T-helper 2 cell treated with Interferon-gamma antibody and Interleukin-4, amounts not matched to agents 5 μg/mL and 100 μg/mL, for 36 hours (primary cell): Measurements from ENCODE around the gene NIPSNAP3A.

Source experiments
- DNase-seq: peaks from one replicate; pipeline ENCODE4 v3.0.0; 2021; ENCODE audit warnings: low spot score
- H3K27ac Mint-ChIP-seq: one replicate; pipeline ENCODE4 v1.8.0; 2021; ENCODE audit warnings: mild to moderate bottlenecking, mixed read lengths
- H3K27me3 Mint-ChIP-seq: one replicate; pipeline ENCODE4 v1.8.0; 2021; ENCODE audit warnings: low read depth, mixed read lengths
- H3K36me3 Mint-ChIP-seq: one replicate; pipeline ENCODE4 v1.8.0; 2021; ENCODE audit warnings: low read depth, mixed read lengths
- H3K4me1 Mint-ChIP-seq: one replicate; pipeline ENCODE4 v1.8.0; 2021; ENCODE audit warnings: low read depth, mixed read lengths
- H3K4me3 Mint-ChIP-seq: one replicate; pipeline ENCODE4 v1.8.0; 2022; ENCODE audit warnings: mild to moderate bottlenecking, moderate library complexity, mixed read lengths
- H3K9me3 Mint-ChIP-seq: one replicate; pipeline ENCODE4 v1.8.0; 2021; ENCODE audit warnings: mixed read lengths

Gene NIPSNAP3A

DNA sequence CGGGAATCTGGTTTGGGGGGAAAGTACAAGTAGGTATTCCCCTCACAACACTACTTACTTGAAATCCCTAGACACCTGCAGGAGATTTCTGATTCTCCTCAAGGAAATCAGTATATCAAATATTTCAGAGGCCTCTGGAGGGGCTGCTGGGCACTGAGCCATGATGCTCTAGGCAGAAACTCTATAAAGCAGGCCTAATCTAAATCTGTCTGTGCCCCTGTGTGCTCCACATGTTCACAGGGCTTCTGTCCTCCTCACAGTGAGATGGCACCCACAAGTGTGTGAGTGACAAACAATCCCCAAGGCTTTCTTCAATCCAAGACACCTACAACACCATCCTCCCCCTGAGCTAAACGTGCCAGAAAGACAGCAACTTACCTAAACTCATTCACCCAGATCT is 55.4 kb downstream of the NIPSNAP3A start:
- Mint-ChIP-seq H3K27ac (no peak overlapping the region), H3K4me1 (no peaks in the 10 kb centered on the region), H3K4me3 (no peak overlapping the region), H3K9me3 (no peaks in the 10 kb centered on the region), H3K27me3 (no peaks in the 10 kb centered on the region), H3K36me3 (no peaks in the 10 kb centered on the region)
- no peak for DNase-seq

DNA sequence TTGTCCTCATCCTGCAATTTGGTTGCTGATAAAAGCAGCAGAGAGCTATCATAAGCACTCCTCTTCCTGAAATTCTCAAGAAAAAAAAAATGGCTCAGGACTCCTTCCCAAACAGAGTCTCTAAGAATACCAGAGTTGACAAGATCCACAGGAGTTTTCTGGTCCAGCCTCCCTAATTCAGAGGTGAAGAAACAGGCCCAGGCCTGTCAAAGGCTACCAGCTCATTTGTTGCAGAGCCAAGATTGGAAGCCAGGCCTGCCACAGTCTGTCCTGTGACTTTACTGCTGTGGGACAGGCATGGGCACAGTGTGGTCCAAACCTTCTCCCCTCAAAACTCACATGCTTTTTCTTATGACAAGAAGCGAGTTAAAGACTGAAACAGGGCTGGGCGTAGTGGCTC is 58.0 kb downstream of the NIPSNAP3A start:
- H3K36me3 Mint-ChIP-seq, result no peaks in the 10 kb centered on the region
- no peaks in the 10 kb centered on the region for H3K27me3 Mint-ChIP-seq
- no peaks in the 10 kb centered on the region for H3K9me3 Mint-ChIP-seq
- no peak overlapping the region for H3K27ac Mint-ChIP-seq
- DNase-seq, result no peak
- no peak overlapping the region for H3K4me3 Mint-ChIP-seq
- no peaks in the 10 kb centered on the region for H3K4me1 Mint-ChIP-seq

DNA sequence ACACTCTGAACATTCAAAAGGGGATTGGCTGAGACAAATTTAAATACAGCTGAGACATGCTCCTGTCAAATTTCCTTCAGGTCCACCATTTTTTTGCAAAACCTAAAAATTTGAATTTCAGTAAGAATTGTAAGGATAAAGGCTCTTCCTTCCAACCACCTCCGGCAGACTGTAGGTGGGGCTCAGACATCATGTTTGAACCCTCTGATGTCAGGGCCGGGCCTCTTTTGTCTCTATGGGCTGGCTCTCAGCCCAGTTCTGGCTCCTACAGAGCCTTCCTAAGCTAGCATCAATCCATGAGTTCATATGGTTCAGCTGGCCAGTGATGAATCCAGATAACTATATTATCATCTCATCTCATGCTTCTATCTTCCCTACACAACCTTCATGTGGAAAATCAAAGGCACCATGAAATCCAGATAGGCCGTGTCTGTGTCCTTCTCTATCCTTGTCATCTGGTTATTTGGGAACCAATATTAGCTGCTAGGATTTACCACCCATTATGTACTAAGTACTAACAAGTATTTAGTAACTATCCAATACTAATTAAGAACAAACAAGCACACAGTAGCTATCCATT is 60.6 kb downstream of the NIPSNAP3A start:
- H3K9me3 Mint-ChIP-seq, result no peaks in the 10 kb centered on the region
- H3K27me3 Mint-ChIP-seq, result no peaks in the 10 kb centered on the region
- no peak overlapping the region for H3K4me3 Mint-ChIP-seq
- no peak overlapping the region for H3K27ac Mint-ChIP-seq
- no peaks in the 10 kb centered on the region for H3K36me3 Mint-ChIP-seq
- H3K4me1 Mint-ChIP-seq, result no peaks in the 10 kb centered on the region
- no peak for DNase-seq
